Suprapubic skin (tissue), 4 donors: ENCODE measurements around the gene NOP10.

Experiments
- EP300 ChIP-seq: sonication (generic); formaldehyde crosslinking; IDR thresholded peaks from one replicate; pipeline ENCODE4 v1.6.1; 2017; ENCODE audit warnings: antibody characterized with exemption
- POLR2A ChIP-seq, 2 donors: fragments of 450-650 bp; IDR thresholded peaks; one replicate each; pipeline ENCODE4 v1.6.1; 2017; ENCODE audit warnings: antibody characterized with exemption in 2 of 2, mild to moderate bottlenecking in 2 of 2, moderate library complexity in 2 of 2
- POLR2AphosphoS5 ChIP-seq, 3 donors: sonication (generic); formaldehyde crosslinking; IDR thresholded peaks; one replicate each; pipeline ENCODE4 v1.6.1; 2017; ENCODE audit warnings: antibody characterized with exemption in 3 of 3
- TF ChIP-seq, protein P1 (sequence below), 2 donors: fragments of 200-600 bp in 1 of 2; fragments of 450-650 bp in 1 of 2; sonication (generic) in 1 of 2; IDR thresholded peaks; one replicate each; pipeline ENCODE4 v1.5.1; 2016 to 2019; ENCODE audit warnings: antibody characterized with exemption in 2 of 2, mild to moderate bottlenecking in 1 of 2, moderate library complexity in 1 of 2

- no peak for TF ChIP-seq POLR2A (IDR thresholded peaks at IDR 0.05)
- TF ChIP-seq, protein P1, sequence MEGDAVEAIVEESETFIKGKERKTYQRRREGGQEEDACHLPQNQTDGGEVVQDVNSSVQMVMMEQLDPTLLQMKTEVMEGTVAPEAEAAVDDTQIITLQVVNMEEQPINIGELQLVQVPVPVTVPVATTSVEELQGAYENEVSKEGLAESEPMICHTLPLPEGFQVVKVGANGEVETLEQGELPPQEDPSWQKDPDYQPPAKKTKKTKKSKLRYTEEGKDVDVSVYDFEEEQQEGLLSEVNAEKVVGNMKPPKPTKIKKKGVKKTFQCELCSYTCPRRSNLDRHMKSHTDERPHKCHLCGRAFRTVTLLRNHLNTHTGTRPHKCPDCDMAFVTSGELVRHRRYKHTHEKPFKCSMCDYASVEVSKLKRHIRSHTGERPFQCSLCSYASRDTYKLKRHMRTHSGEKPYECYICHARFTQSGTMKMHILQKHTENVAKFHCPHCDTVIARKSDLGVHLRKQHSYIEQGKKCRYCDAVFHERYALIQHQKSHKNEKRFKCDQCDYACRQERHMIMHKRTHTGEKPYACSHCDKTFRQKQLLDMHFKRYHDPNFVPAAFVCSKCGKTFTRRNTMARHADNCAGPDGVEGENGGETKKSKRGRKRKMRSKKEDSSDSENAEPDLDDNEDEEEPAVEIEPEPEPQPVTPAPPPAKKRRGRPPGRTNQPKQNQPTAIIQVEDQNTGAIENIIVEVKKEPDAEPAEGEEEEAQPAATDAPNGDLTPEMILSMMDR (IDR thresholded peaks at IDR 0.05) = no peak
- TF ChIP-seq POLR2AphosphoS5 (IDR thresholded peaks at IDR 0.05) = no peak
- TF ChIP-seq EP300 = no peak
Measured at GRCh38 chr15:34314491-34315490, 28.1 kb downstream of the NOP10 start.
